Liver (tissue), 9 donors: ENCODE results near the gene NEFH. TPM values are rescaled to one million over a fixed set of nuclear protein-coding genes. Genes with fewer than 3 reads are reported as not detected.

ENCODE experiments used
- DNase-seq: peaks from one replicate; pipeline ENCODE4 v3.0.0-alpha.2; 2017; ENCODE audit warnings: low spot score
- H3K27ac ChIP-seq, 2 donors: one replicate each; pipeline ENCODE4 v1.7.0; 2013; ENCODE audit warnings: inconsistent platforms in 2 of 2, low read length in 2 of 2, control low read depth in 1 of 2, low read depth in 1 of 2, mild to moderate bottlenecking in 1 of 2
- H3K27me3 ChIP-seq, 4 donors: one replicate each; pipeline versions ENCODE4 v1.6.1 to v1.7.0; 2013; ENCODE audit warnings: low read length in 3 of 4, inconsistent platforms in 1 of 4, mild to moderate bottlenecking in 1 of 4, moderate library complexity in 1 of 4; ENCODE audit not compliant: control insufficient read depth in 4 of 4, insufficient read depth in 4 of 4
- H3K36me3 ChIP-seq, 4 donors: one replicate each; pipeline versions ENCODE4 v1.6.1 to v1.7.0; 2013; ENCODE audit warnings: low read length in 3 of 4, mild to moderate bottlenecking in 3 of 4, low read depth in 1 of 4, moderate library complexity in 1 of 4; ENCODE audit not compliant: control insufficient read depth in 4 of 4, insufficient read depth in 3 of 4
- H3K4me1 ChIP-seq, 4 donors: one replicate each; pipeline versions ENCODE4 v1.6.1 to v1.7.0; 2013; ENCODE audit warnings: low read length in 3 of 4, mild to moderate bottlenecking in 3 of 4, moderate library complexity in 1 of 4; ENCODE audit not compliant: control insufficient read depth in 4 of 4, insufficient read depth in 4 of 4
- H3K4me3 ChIP-seq, 3 donors: one replicate each; pipeline versions ENCODE4 v1.6.1 to v1.7.0; 2013; ENCODE audit warnings: low read length in 3 of 3, control low read depth in 1 of 3, low read depth in 1 of 3, mild to moderate bottlenecking in 1 of 3
- H3K9ac ChIP-seq, 2 donors: one replicate each; pipeline ENCODE4 v1.7.0; 2013; ENCODE audit warnings: low read length in 2 of 2, mild to moderate bottlenecking in 2 of 2, moderate library complexity in 2 of 2, control low read depth in 1 of 2, low read depth in 1 of 2
- H3K9me3 ChIP-seq, 4 donors: one replicate each; pipeline versions ENCODE4 v1.6.1 to v1.7.0; 2013; ENCODE audit warnings: low read length in 3 of 4; ENCODE audit not compliant: control insufficient read depth in 4 of 4
- EGR1 ChIP-seq, 2 donors: IDR thresholded peaks; 2 replicates each; pipeline ENCODE4 v1.6.1; 2016 to 2018; ENCODE audit warnings: antibody characterized with exemption in 2 of 2, low read depth in 2 of 2
- FOXA2 ChIP-seq: IDR thresholded peaks from 2 replicates; pipeline ENCODE4 v1.6.1; 2016; ENCODE audit warnings: antibody characterized with exemption
- GABPA ChIP-seq, 2 donors: IDR thresholded peaks in 1 of 2; conservative IDR thresholded peaks in 1 of 2; 2 replicates each; pipeline ENCODE4 v1.6.1; 2016; ENCODE audit warnings: antibody characterized with exemption in 2 of 2, mild to moderate bottlenecking in 1 of 2, moderate library complexity in 1 of 2
- HNF4A ChIP-seq, 2 donors: conservative IDR thresholded peaks; 2 replicates each; pipeline ENCODE4 v1.6.1; 2016; ENCODE audit warnings: antibody characterized with exemption in 2 of 2, mild to moderate bottlenecking in 2 of 2
- JUND ChIP-seq, 2 donors: IDR thresholded peaks; 2 replicates each; pipeline ENCODE4 v1.6.1; 2016; ENCODE audit warnings: antibody characterized with exemption in 2 of 2
- NR2F2 ChIP-seq: IDR thresholded peaks from 2 replicates; pipeline ENCODE4 v1.6.1; 2016; ENCODE audit warnings: antibody characterized with exemption
- RAD21 ChIP-seq, 2 donors: IDR thresholded peaks; 2 replicates each; pipeline ENCODE4 v1.6.1; 2016; ENCODE audit warnings: antibody characterized with exemption in 2 of 2, mild to moderate bottlenecking in 2 of 2
- SP1 ChIP-seq: IDR thresholded peaks from 2 replicates; pipeline ENCODE4 v1.6.1; 2018; ENCODE audit warnings: antibody characterized with exemption, mild to moderate bottlenecking
- TAF1 ChIP-seq: conservative IDR thresholded peaks from 2 replicates; pipeline ENCODE4 v1.6.1; 2016; ENCODE audit warnings: antibody characterized with exemption, mild to moderate bottlenecking
- YY1 ChIP-seq: IDR thresholded peaks from 2 replicates; pipeline ENCODE4 v1.6.1; 2016; ENCODE audit warnings: antibody characterized with exemption, mild to moderate bottlenecking
- WGBS: extraction: QIAGEN DNeasy Blood & Tissue Kit; methylation state at CpG from one replicate; pipeline ENCODE4 v1.1.7; 2013; 5-methylcytosine and 5-hydroxymethylcytosine counted together
- polyA plus RNA-seq, 2 donors: library from polyadenylated mRNA; stranded (reverse) in 1 of 2; unstranded in 1 of 2; fragments of 200-250 nt in 1 of 2; fragments of >200 nt in 1 of 2; fragmentation: Nextera tagmentation in 1 of 2; extraction: Ambion mirVana in 1 of 2; gene quantifications; one replicate each; pipeline versions ENCODE4 v1.2.1 to v1.2.3, GENCODE V29; 2013 to 2015
- total RNA-seq, 2 donors: library from RNA; depleted of rRNA; stranded (reverse); fragments of >200 nt; gene quantifications; one replicate each; pipeline ENCODE4 v1.2.3, GENCODE V29; 2014
- TF ChIP-seq, protein P1 (sequence below): IDR thresholded peaks from 2 replicates; pipeline ENCODE4 v1.6.1; 2016; ENCODE audit warnings: antibody characterized with exemption
- TF ChIP-seq, protein P2 (sequence below): fragments of 150-350 bp; IDR thresholded peaks from 2 replicates; pipeline ENCODE4 v1.5.1; 2017; ENCODE audit warnings: improper control_type of control experiment, low read depth, low read length; ENCODE audit not compliant: missing input control
- TF ChIP-seq, protein P3 (sequence below): IDR thresholded peaks from 2 replicates; pipeline ENCODE4 v1.6.1; 2016; ENCODE audit warnings: antibody characterized with exemption, mild to moderate bottlenecking
- TF ChIP-seq, protein P4 (sequence below): IDR thresholded peaks from 2 replicates; pipeline ENCODE4 v1.6.1; 2016; ENCODE audit warnings: antibody characterized with exemption
- TF ChIP-seq, protein P5 (sequence below): IDR thresholded peaks from 2 replicates; pipeline ENCODE4 v1.6.1; 2016; ENCODE audit warnings: antibody characterized with exemption
- donor health status: healthy.
- donor health status: healthy.
- donor health status: healthy.
- donor health status: healthy.
- donor health status: healthy.

NEFH gene, protein sequence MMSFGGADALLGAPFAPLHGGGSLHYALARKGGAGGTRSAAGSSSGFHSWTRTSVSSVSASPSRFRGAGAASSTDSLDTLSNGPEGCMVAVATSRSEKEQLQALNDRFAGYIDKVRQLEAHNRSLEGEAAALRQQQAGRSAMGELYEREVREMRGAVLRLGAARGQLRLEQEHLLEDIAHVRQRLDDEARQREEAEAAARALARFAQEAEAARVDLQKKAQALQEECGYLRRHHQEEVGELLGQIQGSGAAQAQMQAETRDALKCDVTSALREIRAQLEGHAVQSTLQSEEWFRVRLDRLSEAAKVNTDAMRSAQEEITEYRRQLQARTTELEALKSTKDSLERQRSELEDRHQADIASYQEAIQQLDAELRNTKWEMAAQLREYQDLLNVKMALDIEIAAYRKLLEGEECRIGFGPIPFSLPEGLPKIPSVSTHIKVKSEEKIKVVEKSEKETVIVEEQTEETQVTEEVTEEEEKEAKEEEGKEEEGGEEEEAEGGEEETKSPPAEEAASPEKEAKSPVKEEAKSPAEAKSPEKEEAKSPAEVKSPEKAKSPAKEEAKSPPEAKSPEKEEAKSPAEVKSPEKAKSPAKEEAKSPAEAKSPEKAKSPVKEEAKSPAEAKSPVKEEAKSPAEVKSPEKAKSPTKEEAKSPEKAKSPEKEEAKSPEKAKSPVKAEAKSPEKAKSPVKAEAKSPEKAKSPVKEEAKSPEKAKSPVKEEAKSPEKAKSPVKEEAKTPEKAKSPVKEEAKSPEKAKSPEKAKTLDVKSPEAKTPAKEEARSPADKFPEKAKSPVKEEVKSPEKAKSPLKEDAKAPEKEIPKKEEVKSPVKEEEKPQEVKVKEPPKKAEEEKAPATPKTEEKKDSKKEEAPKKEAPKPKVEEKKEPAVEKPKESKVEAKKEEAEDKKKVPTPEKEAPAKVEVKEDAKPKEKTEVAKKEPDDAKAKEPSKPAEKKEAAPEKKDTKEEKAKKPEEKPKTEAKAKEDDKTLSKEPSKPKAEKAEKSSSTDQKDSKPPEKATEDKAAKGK
- total RNA-seq (1 to 10 TPM in 1 of 2 donors, under 1 TPM in 1; 0.17 to 1.6 TPM), polyA plus RNA-seq (under 1 TPM; 0.04 to 0.25 TPM)

DNA sequence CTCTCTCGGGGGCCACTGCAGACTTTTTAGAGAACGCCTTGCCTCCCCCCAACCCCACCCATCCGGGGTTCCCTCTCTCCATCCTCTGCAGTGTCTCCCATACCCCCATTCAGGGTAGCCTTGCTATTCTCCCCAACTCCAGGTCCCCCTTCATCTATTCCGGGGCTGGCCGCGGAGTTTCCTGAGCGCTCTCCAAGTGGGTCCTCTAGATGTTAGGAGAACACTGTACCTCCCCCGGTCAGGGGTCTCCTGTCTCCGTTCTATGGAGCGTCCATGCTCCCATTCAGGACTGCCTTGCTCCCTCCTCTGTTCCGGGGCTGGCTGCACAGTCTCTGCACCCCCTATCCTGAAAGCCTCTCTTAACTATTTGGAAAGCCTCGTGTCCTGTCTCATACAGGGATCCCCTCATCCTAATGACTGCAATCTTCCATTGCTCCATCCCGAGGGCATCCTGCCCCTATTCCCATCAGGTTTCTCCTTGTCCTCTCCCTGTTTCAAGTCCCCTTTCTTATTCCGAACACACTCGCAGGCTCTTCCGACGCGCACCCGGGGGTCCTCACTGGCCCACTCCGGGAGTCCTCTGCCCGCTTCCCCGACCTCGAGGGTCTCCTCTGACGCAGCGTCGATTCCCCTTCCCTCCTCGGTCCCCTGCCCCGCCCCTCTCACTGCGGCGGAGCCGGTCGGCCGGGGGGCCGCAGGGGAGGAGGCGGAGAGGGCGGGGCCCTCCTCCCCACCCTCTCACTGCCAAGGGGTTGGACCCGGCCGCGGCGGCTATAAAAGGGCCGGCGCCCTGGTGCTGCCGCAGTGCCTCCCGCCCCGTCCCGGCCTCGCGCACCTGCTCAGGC lies at the start of gene NEFH:
Gene NEFH, plus strand, starts transcription at position 802 of the 845 bp plus-strand sequence. CDS start 45 bp downstream, outside the sequence.
- Histone ChIP-seq H3K9ac (no peak within 1 kb of the TSS), H3K27me3 (peaks cover 0 to 8% (median 3%) of the 10 kb centered on the region in 4 donors), H3K4me1 (peaks cover 9 to 18% (median 13%) of the 10 kb centered on the region in 4 donors), H3K36me3 (no peaks in the 10 kb centered on the region), H3K9me3 (peaks cover 0 to 2% (median 0%) of the 10 kb centered on the region in 4 donors), H3K27ac (no peak within 1 kb of the TSS), H3K4me3 (peak within 1 kb of the TSS in 1 of 3 donors; percentile 19)
- WGBS = 9% methylated on average over 48 of the region's 48 CpGs
- no peak for DNase-seq
- TF ChIP-seq EGR1 (IDR thresholded peaks at IDR 0.05; ENCODE audit: low read depth in 2 of 2) (no peak), FOXA2 (no peak), TAF1 (no peak), YY1 (no peak)
- TF ChIP-seq, protein P1, sequence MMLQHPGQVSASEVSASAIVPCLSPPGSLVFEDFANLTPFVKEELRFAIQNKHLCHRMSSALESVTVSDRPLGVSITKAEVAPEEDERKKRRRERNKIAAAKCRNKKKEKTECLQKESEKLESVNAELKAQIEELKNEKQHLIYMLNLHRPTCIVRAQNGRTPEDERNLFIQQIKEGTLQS = no peak
- TF ChIP-seq, protein P2, sequence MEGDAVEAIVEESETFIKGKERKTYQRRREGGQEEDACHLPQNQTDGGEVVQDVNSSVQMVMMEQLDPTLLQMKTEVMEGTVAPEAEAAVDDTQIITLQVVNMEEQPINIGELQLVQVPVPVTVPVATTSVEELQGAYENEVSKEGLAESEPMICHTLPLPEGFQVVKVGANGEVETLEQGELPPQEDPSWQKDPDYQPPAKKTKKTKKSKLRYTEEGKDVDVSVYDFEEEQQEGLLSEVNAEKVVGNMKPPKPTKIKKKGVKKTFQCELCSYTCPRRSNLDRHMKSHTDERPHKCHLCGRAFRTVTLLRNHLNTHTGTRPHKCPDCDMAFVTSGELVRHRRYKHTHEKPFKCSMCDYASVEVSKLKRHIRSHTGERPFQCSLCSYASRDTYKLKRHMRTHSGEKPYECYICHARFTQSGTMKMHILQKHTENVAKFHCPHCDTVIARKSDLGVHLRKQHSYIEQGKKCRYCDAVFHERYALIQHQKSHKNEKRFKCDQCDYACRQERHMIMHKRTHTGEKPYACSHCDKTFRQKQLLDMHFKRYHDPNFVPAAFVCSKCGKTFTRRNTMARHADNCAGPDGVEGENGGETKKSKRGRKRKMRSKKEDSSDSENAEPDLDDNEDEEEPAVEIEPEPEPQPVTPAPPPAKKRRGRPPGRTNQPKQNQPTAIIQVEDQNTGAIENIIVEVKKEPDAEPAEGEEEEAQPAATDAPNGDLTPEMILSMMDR = no peak

DNA sequence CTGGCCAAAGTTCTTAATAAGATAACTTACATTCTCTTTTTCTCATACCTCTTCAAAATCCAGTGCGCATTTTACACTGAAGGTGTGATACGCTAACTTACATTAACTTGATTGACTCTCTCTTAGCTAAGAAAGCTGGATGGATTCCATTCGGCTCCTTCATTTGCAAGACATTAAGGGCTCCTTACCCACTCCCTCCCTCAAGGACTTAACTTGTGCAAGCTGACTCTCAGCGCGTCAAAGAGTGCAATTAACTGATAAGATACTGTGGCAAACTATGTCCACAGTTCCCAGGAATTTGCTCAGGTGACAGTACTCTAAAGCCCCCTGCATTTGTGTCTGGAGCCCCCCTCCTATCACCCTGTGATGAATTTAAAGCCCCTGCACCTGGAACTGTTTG lies 48.0 kb upstream of the NEFH start:
- 49% methylated on average over 5 of the region's 5 CpGs for WGBS
- H3K9me3 ChIP-seq = no peaks in the 10 kb centered on the region
- DNase-seq = no peak
- TF ChIP-seq, protein P3, sequence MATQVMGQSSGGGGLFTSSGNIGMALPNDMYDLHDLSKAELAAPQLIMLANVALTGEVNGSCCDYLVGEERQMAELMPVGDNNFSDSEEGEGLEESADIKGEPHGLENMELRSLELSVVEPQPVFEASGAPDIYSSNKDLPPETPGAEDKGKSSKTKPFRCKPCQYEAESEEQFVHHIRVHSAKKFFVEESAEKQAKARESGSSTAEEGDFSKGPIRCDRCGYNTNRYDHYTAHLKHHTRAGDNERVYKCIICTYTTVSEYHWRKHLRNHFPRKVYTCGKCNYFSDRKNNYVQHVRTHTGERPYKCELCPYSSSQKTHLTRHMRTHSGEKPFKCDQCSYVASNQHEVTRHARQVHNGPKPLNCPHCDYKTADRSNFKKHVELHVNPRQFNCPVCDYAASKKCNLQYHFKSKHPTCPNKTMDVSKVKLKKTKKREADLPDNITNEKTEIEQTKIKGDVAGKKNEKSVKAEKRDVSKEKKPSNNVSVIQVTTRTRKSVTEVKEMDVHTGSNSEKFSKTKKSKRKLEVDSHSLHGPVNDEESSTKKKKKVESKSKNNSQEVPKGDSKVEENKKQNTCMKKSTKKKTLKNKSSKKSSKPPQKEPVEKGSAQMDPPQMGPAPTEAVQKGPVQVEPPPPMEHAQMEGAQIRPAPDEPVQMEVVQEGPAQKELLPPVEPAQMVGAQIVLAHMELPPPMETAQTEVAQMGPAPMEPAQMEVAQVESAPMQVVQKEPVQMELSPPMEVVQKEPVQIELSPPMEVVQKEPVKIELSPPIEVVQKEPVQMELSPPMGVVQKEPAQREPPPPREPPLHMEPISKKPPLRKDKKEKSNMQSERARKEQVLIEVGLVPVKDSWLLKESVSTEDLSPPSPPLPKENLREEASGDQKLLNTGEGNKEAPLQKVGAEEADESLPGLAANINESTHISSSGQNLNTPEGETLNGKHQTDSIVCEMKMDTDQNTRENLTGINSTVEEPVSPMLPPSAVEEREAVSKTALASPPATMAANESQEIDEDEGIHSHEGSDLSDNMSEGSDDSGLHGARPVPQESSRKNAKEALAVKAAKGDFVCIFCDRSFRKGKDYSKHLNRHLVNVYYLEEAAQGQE = no peak
- TF ChIP-seq EGR1 (IDR thresholded peaks at IDR 0.05; ENCODE audit: low read depth in 2 of 2) (no peak), FOXA2 (no peak), YY1 (no peak), RAD21 (IDR thresholded peaks at IDR 0.05) (no peak), TAF1 (no peak), HNF4A (conservative IDR thresholded peaks at IDR 0.05) (no peak), SP1 (no peak), NR2F2 (no peak), GABPA (IDR thresholded peaks at IDR 0.05 in 1 of 2, conservative IDR thresholded peaks at IDR 0.05 in 1 of 2) (no peak), JUND (IDR thresholded peaks at IDR 0.05) (no peak)
- TF ChIP-seq, protein P4, sequence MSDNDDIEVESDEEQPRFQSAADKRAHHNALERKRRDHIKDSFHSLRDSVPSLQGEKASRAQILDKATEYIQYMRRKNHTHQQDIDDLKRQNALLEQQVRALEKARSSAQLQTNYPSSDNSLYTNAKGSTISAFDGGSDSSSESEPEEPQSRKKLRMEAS = no peak
- TF ChIP-seq, protein P2 = no peak
- TF ChIP-seq, protein P1 = no peak
- TF ChIP-seq, protein P5, sequence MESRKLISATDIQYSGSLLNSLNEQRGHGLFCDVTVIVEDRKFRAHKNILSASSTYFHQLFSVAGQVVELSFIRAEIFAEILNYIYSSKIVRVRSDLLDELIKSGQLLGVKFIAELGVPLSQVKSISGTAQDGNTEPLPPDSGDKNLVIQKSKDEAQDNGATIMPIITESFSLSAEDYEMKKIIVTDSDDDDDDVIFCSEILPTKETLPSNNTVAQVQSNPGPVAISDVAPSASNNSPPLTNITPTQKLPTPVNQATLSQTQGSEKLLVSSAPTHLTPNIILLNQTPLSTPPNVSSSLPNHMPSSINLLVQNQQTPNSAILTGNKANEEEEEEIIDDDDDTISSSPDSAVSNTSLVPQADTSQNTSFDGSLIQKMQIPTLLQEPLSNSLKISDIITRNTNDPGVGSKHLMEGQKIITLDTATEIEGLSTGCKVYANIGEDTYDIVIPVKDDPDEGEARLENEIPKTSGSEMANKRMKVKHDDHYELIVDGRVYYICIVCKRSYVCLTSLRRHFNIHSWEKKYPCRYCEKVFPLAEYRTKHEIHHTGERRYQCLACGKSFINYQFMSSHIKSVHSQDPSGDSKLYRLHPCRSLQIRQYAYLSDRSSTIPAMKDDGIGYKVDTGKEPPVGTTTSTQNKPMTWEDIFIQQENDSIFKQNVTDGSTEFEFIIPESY = no peak

More for the DNA sequence above, 48.0 kb upstream of the NEFH start:
- Histone ChIP-seq H3K36me3 (no peaks in the 10 kb centered on the region), H3K9ac (no peak overlapping the region), H3K27me3 (no peaks in the 10 kb centered on the region), H3K27ac (no peak overlapping the region), H3K4me1 (no peaks in the 10 kb centered on the region), H3K4me3 (no peak overlapping the region)
